ENCODE data around the gene PCGF3.
"Not testable (repeated sequence)": the region's sequence is repeated elsewhere in the genome, so short reads cannot be mapped to it uniquely, and the experiment has no call there.

The PCGF3 gene

DNA sequence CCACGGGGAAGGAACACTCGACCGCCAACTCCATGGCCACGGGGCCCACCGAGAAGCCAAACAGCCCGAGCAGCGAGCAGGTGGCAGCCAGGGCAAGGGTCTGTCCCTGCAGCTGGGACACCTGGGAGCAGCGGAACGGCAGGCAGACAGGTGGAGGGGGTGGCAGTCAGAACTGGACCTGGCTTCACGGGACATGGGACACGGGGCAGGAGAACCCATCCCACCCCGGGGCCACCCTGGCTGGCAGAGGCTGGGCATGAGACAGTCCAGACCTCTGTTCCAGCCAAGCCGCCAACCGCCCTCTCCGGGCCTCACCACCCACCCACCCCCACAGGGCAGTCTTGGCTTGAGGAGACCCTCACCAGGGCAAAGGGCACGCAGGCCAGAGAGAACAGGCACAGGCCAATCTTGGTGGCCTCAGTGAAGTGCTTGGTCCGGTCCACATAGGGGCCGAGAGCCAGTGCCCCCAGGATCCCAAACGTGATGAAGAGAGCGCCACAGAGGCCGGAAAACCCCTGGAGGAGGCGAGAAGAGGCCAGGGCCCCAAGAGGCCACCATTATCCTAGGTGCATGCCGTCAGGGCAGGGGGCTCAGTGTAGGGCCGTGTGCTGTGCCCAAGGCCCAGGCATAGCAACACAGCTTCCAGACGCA lies 22.3 kb upstream of the PCGF3 start:
- DNase-seq: no peak

DNA sequence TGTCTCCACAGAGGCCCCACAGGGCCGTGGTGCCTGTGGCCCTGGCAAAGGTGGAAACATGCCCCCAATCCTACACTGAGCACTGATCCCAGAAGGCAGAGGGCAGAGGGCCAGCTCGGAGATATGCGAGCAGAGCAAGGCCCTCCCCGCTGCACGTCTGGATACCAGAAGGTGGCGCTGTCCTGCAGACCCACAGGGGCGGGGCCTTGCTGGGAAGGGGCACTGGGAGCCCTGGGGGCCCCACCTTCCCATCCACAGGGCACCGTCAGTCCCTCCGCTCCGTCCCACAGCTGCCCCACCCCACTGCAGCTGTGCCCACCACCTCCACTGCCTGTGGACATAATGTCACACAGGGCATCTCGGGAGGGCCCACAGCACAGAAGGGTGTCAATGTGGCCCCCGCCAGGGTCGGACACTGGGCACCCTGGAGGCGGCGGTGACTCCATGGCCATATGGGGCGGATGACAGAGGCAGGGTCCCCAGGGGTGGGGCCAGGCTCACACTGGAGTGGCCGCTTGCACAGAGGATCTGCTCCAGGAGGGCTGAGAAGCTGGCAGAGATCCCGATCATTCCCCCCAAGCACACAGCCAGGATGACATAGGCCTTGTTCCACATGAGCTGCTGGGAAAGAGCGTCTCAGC lies 21.5 kb upstream of the PCGF3 start:
- peak; percentile 12 for DNase-seq

DNA sequence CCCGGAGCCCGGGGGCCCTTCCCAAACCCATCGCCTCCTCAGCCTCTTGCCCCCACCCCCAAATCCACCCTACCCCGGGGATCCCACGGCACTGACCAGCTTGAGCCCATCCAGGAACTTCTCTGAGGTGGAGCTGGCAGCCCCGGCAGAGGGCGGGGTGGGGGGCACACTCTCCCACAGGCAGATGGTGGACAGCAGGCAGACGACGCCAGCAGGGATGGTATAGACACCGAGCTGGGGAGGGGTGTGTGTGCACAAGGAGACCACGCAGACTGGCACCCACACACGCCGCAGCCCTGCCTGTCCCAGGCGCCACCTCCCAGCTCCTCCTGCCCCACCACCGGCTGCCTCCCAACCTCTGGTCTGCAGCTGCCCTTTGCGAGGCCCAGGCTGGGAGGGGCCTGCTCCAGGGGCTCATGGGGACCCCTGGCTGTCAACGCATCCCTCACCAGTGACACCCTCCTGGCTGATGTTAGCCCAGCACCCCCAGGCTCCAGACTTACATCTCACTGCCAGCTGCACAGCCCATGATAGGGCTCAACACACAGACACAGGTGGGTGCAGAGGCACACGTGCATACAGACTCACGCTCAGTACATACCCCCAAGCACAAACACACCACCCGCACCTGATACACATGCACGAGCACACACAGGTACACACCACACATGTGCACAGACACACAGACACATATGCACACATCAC lies 20.9 kb upstream of the PCGF3 start:
- peak; percentile 24 for DNase-seq

DNA sequence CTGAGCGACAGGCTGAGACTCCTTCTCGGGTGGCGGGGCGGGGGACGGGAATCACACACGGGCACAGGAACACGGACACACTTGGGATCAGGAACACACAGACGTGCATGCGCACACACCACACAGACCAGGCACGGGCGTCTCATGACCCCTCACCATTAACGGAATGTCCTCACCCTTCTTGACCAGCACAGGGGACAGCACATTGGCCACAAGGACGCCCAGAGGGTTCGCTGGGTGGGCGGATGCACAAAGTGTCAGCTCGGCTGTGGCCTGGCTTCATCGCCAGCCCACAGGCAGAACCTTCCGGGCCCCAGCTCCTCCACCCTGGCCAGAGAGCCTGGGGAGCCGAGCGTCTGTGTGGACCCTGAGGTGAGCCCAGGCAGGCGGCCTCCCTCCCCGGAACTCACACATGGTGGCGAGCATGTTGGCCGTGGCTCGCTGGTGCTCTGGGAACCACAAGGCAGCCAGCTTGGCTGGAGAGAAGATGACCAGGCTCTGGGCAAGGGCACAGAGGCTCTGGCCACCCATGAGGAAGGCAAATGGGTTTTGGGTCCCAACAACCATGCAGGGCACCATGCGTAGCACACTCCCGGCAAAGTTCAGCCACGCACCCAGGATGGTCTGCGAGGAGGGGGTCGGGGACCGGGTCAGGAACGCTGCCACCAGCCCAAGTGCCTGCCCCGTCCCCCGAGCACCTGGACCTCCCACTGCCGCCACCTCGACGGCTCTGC lies 19.8 kb upstream of the PCGF3 start:
- no peak for DNase-seq

DNA sequence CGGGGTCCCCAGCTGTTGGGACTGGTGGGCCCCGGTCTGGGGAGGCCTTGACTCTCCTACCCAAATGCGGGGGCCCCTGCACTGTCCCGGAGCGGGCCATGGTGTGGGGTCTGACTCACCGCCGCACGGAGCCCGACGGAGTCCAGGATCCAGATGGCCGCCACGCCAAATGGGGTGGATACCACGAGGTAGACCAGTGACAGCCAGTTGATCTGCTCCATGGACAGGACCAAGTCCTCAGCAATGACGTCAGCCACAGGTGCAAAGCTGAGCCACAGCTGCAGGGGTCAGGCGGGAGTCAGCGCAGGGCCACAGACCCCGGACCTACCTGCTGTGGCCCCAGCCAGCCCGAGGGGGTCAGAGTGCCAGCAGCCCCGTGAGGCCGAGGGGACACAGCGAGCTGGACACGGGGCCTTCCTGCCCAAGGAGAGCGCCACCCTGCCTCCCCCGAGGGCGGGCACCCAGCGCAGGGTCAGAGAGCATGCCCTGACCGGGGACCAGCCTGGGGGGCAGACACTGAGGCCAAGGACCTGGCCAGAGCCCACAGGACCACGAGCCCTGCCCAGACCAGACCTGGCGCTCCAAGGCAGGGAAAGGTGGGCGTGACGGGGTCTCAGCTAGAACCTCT lies 19.1 kb upstream of the PCGF3 start:
- DNase-seq: no peak

DNA sequence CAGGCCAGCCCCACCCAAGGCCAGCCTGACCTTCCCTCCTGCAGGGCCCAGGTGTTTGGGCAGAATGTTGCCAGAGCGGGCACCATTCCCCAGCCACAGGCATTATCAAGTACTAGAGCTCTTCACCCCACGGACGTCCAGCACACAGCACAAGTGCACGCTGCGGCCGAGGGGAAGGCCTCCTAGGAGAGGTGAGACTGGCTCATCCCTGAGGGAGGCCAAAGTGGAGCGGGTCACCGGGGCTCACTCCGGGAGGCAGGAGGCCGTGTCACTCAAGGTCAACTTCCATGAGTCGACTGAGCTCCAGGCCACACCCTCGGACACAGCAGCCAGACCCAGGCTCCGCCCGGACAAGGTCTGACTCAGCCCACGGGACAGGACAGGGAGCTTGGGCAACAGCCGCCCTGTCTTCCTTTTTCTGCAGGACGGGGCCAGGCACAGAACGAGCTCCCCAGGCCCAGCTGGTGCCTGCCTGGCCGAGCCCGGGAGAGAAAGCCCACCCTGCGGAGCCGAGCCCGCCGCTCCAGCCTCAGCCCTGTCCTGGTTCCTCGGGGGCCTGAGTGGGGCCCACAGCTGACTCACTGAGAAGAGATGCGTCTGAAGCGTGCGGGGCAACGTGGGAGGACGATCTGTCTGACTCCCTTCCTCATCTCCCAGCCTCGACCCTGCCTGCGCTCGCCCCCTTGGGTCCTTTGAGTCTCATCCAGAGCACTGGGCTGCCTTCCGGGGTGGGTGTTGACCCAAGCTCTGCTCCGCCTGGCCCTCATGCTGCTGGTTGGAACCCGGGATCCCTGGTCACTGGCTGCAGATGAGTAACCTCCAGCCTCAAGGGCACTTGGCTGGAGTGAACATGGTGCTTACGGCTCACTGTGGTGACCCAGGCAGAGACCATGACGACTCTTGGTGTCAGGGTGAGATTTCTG lies 18.3 kb upstream of the PCGF3 start:
- DNase-seq: no peak

DNA sequence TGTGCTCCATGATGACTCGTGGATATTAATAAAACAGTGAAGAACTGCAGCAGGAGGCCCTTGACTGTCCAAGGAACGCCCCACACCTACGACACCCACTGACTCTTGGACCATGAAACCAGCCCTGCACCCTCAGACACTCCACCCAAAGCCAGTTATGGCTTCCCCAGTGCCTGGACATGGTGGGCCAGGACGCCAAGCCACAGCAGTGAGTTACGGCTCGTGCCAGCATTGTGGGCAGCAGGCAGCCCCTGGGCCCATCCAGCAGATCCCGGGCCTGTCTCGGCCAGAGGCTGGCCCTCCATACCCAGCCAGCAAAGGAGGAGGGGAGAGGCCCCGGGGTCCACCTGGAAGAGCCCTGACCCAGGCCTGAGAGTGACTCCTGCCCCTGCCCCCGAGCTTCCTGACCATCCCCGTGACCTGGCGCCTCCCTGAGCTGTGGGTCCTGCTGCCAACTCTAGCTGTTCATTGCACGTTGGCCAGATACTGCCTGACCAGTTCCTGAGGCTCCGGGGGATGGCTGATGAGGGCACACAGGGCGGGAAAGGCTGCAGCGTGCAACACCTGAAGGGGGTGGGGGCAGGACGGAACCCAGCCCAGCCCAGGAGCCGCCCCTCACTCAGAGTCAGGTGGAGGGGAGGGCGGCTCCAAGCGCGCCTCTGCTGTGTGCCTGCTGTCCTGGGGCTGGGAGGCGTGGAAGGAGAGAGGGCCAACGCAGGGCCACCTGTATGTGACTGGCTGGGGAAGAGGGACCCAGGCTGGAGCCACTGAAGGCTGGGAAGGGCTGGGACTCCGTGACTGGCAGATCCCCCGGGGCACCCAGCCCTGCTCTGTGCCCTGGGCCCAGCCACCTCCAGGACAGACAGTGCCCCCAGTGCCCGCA lies 17.4 kb upstream of the PCGF3 start:
- no peak for DNase-seq

DNA sequence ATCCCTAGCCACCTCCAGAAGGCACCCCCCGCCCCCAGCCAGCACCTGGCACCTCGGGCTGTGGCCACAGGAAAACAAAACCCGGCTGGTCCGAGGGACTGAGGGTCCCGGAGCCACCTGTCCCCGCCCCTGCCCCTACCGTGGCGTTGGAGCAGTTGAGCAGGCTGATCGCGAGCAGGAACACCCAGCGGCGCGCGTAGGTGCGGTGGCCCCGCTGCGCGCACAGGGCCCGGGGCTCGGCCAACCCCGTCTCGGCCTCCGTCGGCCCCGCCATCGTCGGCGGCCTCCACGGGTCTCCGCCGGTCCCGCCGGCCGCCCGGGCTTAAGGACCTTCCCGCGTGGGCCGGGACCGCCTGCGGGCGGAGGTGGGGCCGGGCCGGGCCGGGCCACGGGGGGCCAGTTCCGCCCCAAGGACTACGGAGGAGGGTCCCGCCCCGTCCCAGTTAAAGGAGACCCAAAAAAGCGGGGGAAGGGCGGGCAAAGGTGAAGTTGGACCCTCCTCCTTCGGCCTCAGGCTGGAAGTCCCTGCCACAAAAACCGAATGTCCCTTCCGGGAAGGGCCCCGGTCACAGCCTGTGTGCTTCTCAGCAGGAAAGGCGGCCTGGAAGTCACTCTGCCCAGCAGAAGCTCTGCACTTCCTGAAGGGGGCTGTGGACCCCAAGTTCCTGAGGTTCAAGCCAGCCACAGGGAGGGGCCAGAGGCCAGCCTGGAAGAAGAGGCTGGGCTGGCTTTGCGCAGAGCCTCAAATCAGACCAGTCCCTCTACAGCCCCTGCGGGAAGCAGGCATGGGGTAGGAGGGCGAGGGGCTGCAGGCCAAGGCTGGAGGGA lies 16.6 kb upstream of the PCGF3 start, which contains the start of gene SLC49A3:
Gene SLC49A3, minus strand, starts transcription at position 298 of the 828 bp plus-strand sequence. Its CDS starts 24 bp downstream, at position 274.
- DNase-seq: no peak

DNA sequence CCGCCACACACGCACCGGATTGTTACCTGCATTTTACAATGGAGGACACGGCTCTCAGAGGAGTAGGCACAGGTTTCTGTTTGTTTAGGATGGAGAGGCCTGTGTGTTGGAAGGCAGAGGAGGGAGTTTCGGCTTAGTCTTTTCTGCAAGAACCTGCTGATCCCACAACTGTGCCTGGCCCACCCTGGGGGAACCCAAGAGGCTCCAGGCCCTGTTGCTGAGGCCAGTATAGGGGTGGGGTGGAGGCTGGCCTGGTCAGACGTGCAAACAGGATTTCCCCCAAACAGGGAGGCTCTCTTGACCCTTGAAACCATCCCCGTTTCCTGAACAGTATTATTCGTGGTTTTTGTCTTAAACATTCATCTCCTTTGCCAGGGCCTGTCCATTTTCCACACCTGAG lies 15.9 kb upstream of the PCGF3 start:
- DNase-seq: no peak

DNA sequence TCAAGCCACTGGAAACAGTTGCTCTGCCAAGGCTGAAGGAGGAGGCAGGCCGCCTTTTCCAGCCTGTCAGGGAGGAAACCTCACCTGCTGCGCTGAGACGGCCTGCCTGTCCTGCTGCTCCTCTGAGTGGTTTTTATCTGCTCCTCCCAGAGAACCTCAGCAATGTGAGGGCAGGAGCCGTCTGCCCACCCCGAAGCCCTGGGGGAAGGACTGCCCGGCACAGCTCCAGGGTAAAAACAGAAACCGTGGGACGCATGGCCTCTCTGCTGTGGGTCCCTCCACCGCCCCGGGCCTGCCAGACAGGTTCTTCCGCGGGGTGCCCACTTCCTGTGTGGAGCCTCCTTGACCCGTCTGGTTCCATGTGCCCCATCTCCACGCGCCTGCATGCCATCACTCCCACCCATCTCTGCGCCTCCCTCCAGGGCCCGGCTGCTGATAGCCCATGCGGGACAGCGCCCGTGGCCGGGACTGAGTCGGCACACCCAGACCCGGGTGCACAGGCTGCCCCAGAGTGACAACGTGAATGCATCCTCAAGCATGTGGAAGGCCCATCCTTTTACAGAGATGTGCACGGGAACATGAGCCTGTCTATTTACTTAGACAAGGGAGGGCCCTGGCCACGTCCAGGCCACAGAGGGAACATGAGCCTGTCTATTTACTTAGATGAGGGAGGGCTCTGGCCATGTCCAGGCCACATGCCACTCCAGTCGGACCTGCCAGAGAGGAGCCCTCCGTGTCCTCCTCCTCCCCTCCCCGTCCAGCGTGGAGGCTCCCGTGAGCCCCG lies 12.7 kb upstream of the PCGF3 start:
- no peak for DNase-seq

DNA sequence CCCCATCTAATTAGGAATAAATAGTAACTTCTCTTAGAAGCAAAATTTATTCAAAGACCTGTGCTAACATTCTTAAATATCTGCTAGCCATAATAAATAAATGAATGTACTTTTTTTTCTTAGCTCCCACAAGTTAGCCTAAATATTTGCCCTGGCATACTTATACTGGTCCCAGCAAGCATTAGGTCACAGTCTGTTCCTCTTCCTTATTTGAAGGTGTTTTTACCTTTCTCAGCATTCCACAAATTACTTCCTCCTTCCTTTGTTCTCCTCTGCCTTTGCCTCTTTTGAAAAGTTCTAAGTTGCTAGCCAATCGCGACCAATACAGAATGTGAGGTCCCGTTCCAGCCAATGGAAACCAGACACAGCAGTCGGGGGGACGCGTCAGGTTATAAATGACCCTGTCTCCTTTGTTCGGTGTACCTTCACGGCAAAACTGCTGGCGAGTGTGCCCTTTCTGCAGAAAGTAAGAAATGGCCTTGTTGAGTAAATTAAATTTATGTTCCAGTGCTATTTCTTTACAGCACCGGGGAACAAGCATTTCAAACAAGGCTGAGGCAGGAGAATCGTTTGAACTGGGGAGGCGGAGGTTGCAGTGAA lies 11.2 kb upstream of the PCGF3 start:
- DNase-seq: not testable (repeated sequence)

DNA sequence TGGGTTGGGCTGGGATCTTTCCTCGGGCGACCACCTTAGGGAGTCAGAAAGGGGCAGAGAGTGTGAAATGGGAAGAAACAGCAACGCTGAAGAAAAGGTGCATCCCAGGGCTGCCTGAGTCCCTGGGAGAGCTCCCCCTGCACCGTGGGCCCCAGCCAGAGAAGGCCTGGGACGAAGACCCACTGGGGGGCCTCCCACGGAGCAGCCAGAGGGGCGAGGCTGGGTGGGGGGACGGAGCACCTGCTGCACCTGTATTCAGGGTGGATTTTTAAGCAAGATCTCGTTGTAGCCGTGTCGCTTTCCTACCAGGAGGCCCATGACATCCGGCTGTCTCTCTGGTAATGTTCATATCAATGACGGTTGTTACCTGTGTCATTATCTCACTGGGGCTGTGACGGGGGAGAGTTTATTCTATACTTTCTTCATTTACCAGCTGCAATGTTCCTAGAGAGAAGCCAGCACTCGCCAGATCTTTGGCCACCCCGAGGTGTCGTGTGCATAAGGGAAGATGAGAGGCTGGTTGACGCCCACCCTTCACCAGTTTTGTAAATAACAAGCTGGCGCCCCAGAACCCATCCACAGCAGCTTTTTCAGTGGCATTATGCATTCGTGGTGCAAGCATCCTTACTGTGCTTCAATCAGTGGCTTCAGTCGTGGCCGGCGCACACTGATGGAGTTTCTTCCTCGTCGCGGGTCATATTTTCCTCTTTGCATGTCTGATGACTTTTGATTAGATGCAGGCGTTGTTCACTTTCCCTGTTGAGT lies 5.6 kb upstream of the PCGF3 start:
- no peak for DNase-seq

DNA sequence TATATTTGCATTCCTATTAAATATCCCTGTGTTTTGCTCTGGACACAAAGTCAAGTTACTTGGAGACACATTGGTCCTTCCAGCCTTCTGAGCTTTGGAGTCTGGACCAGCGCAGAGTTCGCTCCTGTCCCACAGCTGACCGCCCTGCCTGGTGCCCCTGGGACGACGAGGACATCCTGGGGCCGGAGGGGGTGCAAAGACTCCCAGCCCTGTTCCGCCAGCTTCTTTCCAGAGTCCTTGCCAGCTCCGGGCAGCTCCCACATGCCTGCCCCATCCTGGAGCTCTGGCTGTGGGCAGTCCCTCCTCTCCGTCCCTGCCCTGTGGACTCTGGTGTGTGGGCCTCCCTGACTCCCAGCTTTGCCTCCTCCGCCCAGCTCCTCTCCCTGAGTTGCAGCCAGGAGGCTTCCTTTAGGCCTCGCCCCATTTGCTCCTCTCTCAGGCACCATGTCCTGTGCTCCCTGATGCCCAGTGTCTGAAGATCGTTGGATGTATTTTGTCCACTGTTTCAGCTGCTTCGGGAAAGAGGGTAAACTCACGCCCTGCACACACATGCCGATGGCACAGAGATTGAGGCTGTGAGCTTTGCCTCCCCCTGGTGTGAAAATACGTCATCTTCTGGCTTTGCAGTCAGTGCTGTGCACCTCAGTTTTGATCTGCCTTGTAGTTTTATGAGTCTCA lies 4.9 kb upstream of the PCGF3 start:
- no peak for DNase-seq

DNA sequence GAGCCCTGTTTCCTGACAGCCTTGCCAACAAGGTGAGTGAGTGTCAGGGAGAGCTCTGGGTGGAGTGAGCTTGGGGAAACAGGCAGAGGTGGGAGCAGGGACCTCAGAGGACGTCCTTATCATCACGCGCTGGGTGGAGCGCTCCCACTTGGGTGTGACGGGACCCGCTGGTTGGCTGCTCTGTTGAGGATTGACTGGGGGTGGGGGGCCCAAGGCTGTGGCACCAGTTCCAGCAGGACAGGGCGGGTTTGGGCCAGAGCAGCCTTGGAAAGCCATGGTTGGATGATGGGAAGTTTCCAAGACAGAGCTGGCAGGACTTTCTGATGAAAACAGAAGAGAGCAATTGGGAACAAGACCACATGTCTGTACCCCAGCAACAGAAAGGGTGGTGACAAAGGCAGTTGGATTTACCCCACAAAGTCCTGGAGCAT lies 3.0 kb upstream of the PCGF3 start:
- DNase-seq: no peak

DNA sequence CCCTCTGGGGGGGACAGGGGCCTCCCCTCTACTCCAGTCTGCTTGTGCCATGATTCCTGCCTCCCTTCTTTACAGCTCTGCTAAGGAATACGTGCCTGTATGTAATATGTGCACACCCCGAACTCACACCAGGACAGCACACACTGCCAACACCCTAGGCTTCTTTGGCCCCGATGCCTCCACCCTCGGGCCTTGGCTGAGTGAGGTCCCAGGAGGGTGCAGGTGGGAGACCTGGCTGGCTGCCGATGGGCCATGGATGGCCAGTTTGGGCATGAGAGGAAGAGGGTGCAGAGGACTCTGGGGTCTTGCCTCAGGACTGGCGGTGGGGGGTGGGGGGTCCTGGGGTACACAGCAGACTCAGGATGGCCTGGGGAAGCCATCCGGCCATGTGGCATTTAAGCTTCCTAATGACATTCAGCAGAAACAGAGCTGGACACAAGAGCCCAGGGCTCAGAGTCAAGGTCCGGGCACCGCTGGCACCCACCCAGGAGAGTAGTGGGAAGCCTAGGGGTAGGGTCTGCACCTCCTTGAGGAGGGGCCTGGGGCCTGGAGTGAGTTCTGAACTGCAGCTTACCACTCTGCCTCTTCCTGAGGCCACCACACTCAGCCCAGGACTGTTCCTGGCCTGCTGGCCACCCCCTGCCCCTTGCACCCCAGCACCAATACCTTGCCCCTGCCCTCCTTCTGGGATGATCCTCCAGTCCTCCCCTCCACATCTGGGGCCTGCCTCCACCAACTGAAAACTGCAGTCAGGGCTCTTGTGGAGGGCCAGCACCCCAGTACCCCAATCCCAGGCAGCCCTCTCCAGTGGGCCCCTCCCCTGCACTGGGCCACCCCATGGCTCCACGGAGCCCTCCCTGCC lies 2.1 kb upstream of the PCGF3 start:
- DNase-seq: no peak
